Measurements from ENCODE around the gene DHX32.
"Not testable (repeated sequence)": the region's sequence is repeated elsewhere in the genome, so short reads cannot be mapped to it uniquely, and the experiment has no call there.

DNA sequence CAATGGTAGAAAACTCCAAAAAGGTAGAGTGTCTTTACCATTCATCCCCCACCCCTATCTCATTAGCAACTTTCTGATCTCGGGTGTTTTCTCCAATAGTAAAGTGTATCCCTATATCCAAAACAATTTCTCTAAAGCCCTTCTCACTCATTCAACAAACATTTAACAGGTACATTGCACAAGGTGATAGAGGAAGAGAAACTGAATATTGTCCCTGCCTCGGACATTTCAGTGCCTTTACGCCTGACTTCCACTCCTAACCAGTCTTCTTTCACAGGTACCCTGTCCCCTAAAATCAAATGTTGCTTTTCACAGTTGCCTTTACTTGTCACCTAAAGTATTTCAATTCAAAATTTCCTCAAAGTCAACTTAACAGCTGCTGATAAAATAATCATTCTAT is 13.1 kb upstream of the DHX32 start:
- TF ChIP-seq, protein P1, sequence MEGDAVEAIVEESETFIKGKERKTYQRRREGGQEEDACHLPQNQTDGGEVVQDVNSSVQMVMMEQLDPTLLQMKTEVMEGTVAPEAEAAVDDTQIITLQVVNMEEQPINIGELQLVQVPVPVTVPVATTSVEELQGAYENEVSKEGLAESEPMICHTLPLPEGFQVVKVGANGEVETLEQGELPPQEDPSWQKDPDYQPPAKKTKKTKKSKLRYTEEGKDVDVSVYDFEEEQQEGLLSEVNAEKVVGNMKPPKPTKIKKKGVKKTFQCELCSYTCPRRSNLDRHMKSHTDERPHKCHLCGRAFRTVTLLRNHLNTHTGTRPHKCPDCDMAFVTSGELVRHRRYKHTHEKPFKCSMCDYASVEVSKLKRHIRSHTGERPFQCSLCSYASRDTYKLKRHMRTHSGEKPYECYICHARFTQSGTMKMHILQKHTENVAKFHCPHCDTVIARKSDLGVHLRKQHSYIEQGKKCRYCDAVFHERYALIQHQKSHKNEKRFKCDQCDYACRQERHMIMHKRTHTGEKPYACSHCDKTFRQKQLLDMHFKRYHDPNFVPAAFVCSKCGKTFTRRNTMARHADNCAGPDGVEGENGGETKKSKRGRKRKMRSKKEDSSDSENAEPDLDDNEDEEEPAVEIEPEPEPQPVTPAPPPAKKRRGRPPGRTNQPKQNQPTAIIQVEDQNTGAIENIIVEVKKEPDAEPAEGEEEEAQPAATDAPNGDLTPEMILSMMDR (IDR thresholded peaks at IDR 0.05; ENCODE audit: insufficient read depth, low read depth, low read length), result not testable (repeated sequence)
- TF ChIP-seq EZH2 (IDR thresholded peaks at IDR 0.05; ENCODE audit: insufficient read depth, low read length), result not testable (repeated sequence)
